Heart left ventricle (tissue), 13 donors: ENCODE data around the gene FKBP6.

Experiments used
- POLR2A ChIP-seq, 2 donors: fragments of 450-650 bp; IDR thresholded peaks; one replicate each; pipeline ENCODE4 v1.6.1; 2017; ENCODE audit warnings: antibody characterized with exemption in 2 of 2, mild to moderate bottlenecking in 2 of 2, moderate library complexity in 2 of 2
- TF ChIP-seq, protein P1 (sequence below), 12 donors: fragments of 200-600 bp; sonication (generic) in 4 of 12; IDR thresholded peaks; one replicate each; pipeline versions ENCODE4 v1.5.0 to v1.8.0; 2018 to 2022; ENCODE audit warnings: antibody characterized with exemption in 12 of 12, mild to moderate bottlenecking in 5 of 12
- donor health status: ischemic (EF 13 %, LVEDD 7.1; RV severe dilation, severe dysfunction).
- donor health status: DM: no; HTN: yes; CAD: no.
- donor health status: DM: no; HTN: no; CAD: no.
- donor health status: ischemic (EF 25% LVEDD 6.9; RV normal size, moderate dysfunction).
- donor health status: ischemic (EF 25% LVEDD 5.7; RV mildly dilated, moderate dysfunction).
- donor health status: ischemic (EF 35%, LVEDD 5.7; RV mildly dilated, moderate dysfunction).
- donor health status: nonischemic (EF 11% LVEDD 7.7; RV severe dilation, severe dysfunction).
- donor health status: DM: yes; HTN: yes; CAD: no.
- donor health status: PGD.
- donor health status: ischemic (EF 29% LVEDD 5.4; RV normal size, mild dysfunction).
- donor health status: nonischemic (EF 23%, LVEDD 6.1; RV moderate dilation, normal function).

DNA sequence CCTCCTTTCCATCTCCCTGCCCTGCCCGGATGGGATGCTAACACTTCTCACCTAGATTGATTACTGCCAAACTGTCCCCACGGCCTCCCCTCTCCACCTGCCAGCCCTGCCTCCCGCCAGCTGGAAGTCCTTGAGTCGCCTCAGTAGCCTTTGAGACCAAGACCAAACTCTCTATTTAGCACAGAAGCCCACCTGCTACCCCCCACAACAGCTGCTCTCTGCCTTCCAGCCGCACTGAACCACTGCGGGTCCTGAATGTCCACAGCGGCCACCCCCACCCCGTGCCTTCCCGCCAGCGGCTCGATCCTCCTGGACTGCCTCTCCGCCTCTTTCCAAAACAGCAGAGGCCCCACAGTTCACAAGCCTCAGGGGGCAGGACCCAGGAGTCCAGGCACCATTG lies 39.0 kb downstream of the FKBP6 start:
- TF ChIP-seq, protein P1, sequence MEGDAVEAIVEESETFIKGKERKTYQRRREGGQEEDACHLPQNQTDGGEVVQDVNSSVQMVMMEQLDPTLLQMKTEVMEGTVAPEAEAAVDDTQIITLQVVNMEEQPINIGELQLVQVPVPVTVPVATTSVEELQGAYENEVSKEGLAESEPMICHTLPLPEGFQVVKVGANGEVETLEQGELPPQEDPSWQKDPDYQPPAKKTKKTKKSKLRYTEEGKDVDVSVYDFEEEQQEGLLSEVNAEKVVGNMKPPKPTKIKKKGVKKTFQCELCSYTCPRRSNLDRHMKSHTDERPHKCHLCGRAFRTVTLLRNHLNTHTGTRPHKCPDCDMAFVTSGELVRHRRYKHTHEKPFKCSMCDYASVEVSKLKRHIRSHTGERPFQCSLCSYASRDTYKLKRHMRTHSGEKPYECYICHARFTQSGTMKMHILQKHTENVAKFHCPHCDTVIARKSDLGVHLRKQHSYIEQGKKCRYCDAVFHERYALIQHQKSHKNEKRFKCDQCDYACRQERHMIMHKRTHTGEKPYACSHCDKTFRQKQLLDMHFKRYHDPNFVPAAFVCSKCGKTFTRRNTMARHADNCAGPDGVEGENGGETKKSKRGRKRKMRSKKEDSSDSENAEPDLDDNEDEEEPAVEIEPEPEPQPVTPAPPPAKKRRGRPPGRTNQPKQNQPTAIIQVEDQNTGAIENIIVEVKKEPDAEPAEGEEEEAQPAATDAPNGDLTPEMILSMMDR (IDR thresholded peaks at IDR 0.05), result no peak
- no peak for TF ChIP-seq POLR2A (IDR thresholded peaks at IDR 0.05)
